Measurements from ENCODE around the gene E2F1.

The E2F1 gene

GRCh38 chr20:33654680-33655161 lies 31.5 kb downstream of the E2F1 start:
- no peaks in the 10 kb centered on the region for H3K36me3 ChIP-seq
- no peak for TF ChIP-seq CTCF (IDR thresholded peaks at IDR 0.05)
- no peaks in the 10 kb centered on the region for H3K4me1 ChIP-seq (ENCODE audit: control insufficient read depth in 1 of 2, insufficient read depth in 1 of 2, low read depth in 1 of 2, low read length in 1 of 2)
- no peak overlapping the region for H3K4me3 ChIP-seq (ENCODE audit: low read depth in 1 of 2, low read length in 1 of 2)
- peaks cover 5% of the 10 kb centered on the region for H3K27me3 ChIP-seq
- no peaks in the 10 kb centered on the region for H3K9me3 ChIP-seq
- no peak overlapping the region for H3K27ac ChIP-seq

GRCh38 chr20:33653900-33654596 lies 32.1 kb downstream of the E2F1 start:
- H3K27ac ChIP-seq = no peak overlapping the region
- TF ChIP-seq CTCF (IDR thresholded peaks at IDR 0.05) = no peak
- no peaks in the 10 kb centered on the region for H3K4me1 ChIP-seq (ENCODE audit: control insufficient read depth in 1 of 2, insufficient read depth in 1 of 2, low read depth in 1 of 2, low read length in 1 of 2)
- H3K36me3 ChIP-seq = no peaks in the 10 kb centered on the region
- H3K9me3 ChIP-seq = no peaks in the 10 kb centered on the region
- no peak overlapping the region for H3K4me3 ChIP-seq (ENCODE audit: low read depth in 1 of 2, low read length in 1 of 2)
- peaks cover 5% of the 10 kb centered on the region for H3K27me3 ChIP-seq

GRCh38 chr20:33653218-33653899 lies 32.8 kb downstream of the E2F1 start:
- Histone ChIP-seq H3K27ac (no peak overlapping the region), H3K4me3 (ENCODE audit: low read depth in 1 of 2, low read length in 1 of 2) (no peak overlapping the region), H3K27me3 (peaks cover 5% of the 10 kb centered on the region), H3K4me1 (ENCODE audit: control insufficient read depth in 1 of 2, insufficient read depth in 1 of 2, low read depth in 1 of 2, low read length in 1 of 2) (no peaks in the 10 kb centered on the region), H3K9me3 (no peaks in the 10 kb centered on the region), H3K36me3 (peaks cover 5% of the 10 kb centered on the region)
- no peak for TF ChIP-seq CTCF (IDR thresholded peaks at IDR 0.05)

GRCh38 chr20:33651562-33652048 lies 34.6 kb downstream of the E2F1 start:
- TF ChIP-seq CTCF (IDR thresholded peaks at IDR 0.05) = no peak
- Histone ChIP-seq H3K9me3 (no peaks in the 10 kb centered on the region), H3K27ac (no peak overlapping the region), H3K27me3 (peaks cover 5% of the 10 kb centered on the region), H3K4me1 (ENCODE audit: control insufficient read depth in 1 of 2, insufficient read depth in 1 of 2, low read depth in 1 of 2, low read length in 1 of 2) (no peaks in the 10 kb centered on the region), H3K36me3 (peaks cover 16% of the 10 kb centered on the region), H3K4me3 (ENCODE audit: low read depth in 1 of 2, low read length in 1 of 2) (no peak overlapping the region)

GRCh38 chr20:33650753-33651561 lies 35.2 kb downstream of the E2F1 start:
- H3K9me3 ChIP-seq = no peaks in the 10 kb centered on the region
- H3K27ac ChIP-seq = no peak overlapping the region
- peaks cover 22% of the 10 kb centered on the region for H3K36me3 ChIP-seq
- TF ChIP-seq CTCF (IDR thresholded peaks at IDR 0.05) = no peak
- no peak overlapping the region for H3K4me3 ChIP-seq (ENCODE audit: low read depth in 1 of 2, low read length in 1 of 2)
- H3K4me1 ChIP-seq (ENCODE audit: control insufficient read depth in 1 of 2, insufficient read depth in 1 of 2, low read depth in 1 of 2, low read length in 1 of 2) = no peaks in the 10 kb centered on the region
- H3K27me3 ChIP-seq = peaks cover 5% of the 10 kb centered on the region
